ENCODE measurements around the gene IL18RAP. TPM values are rescaled to one million over a fixed set of nuclear protein-coding genes. Genes with fewer than 3 reads are reported as not detected.

The IL18RAP gene
- total and polyA plus RNA-seq, 9 donors = 0.10 to 0.77 (median 0.33) TPM

GRCh38 chr2:102401456-102401855 is 21.5 kb upstream of the IL18RAP start:
- no peak for DNase-seq
- H3K27ac ChIP-seq = no peak overlapping the region
- no peaks in the 10 kb centered on the region for H3K4me1 ChIP-seq (ENCODE audit: insufficient read depth)
- no peaks in the 10 kb centered on the region for H3K36me3 ChIP-seq
- no peak for TF ChIP-seq POLR2A (IDR thresholded peaks at IDR 0.05)
- TF ChIP-seq EP300 (IDR thresholded peaks at IDR 0.05) = no peak
- no peak for TF ChIP-seq CTCF (IDR thresholded peaks at IDR 0.05)
- no peak overlapping the region for H3K4me3 ChIP-seq
- H3K27me3 ChIP-seq = peaks cover 3% of the 10 kb centered on the region
- intact Hi-C loops (cut with DNase I) = no loop called here
- H3K9me3 ChIP-seq = no peaks in the 10 kb centered on the region

- no peak for DNase-seq
- TF ChIP-seq POLR2A (IDR thresholded peaks at IDR 0.05) (no peak), EP300 (IDR thresholded peaks at IDR 0.05) (no peak), CTCF (IDR thresholded peaks at IDR 0.05) (no peak)
- Histone ChIP-seq H3K27me3 (peaks cover 3% of the 10 kb centered on the region), H3K36me3 (no peaks in the 10 kb centered on the region), H3K27ac (no peak overlapping the region), H3K9me3 (no peaks in the 10 kb centered on the region), H3K4me1 (ENCODE audit: insufficient read depth) (no peaks in the 10 kb centered on the region), H3K4me3 (no peak overlapping the region)
- 77 to 86% (median 80%) methylated on average over 2 of the region's 2 CpGs for WGBS, 3 donors
- intact Hi-C loops (cut with DNase I) = no loop called here
These were observed 21.1 kb upstream of the IL18RAP start for GRCh38 chr2:102401865-102402264.

GRCh38 chr2:102410952-102411351 is 12.0 kb upstream of the IL18RAP start:
- intact Hi-C loops (cut with DNase I) = no loop called here
- Histone ChIP-seq H3K36me3 (no peaks in the 10 kb centered on the region), H3K27ac (no peak overlapping the region), H3K9me3 (no peaks in the 10 kb centered on the region), H3K4me3 (no peak overlapping the region), H3K4me1 (ENCODE audit: insufficient read depth) (no peaks in the 10 kb centered on the region), H3K27me3 (no peaks in the 10 kb centered on the region)
- WGBS, 3 donors = 83 to 87% (median 85%) methylated on average over 3 of the region's 3 CpGs
- TF ChIP-seq EP300 (IDR thresholded peaks at IDR 0.05) = no peak
- no peak for TF ChIP-seq POLR2A (IDR thresholded peaks at IDR 0.05)
- no peak for TF ChIP-seq CTCF (IDR thresholded peaks at IDR 0.05)
- DNase-seq = no peak

- Histone ChIP-seq H3K27me3 (no peaks in the 10 kb centered on the region), H3K4me1 (ENCODE audit: insufficient read depth) (no peaks in the 10 kb centered on the region), H3K4me3 (no peak overlapping the region), H3K9me3 (no peaks in the 10 kb centered on the region), H3K27ac (no peak overlapping the region), H3K36me3 (no peaks in the 10 kb centered on the region)
- DNase-seq = no peak
- no peak for TF ChIP-seq CTCF (IDR thresholded peaks at IDR 0.05)
- no peak for TF ChIP-seq POLR2A (IDR thresholded peaks at IDR 0.05)
- no peak for TF ChIP-seq EP300 (IDR thresholded peaks at IDR 0.05)
- WGBS, 3 donors = 76 to 80% (median 76%) methylated on average over 3 of the region's 3 CpGs
- intact Hi-C loops (cut with DNase I) = no loop called here
These were observed 10.8 kb upstream of the IL18RAP start for GRCh38 chr2:102412199-102412598.

GRCh38 chr2:102417946-102418345 is 5.0 kb upstream of the IL18RAP start:
- intact Hi-C loops (cut with DNase I) = no loop called here
- WGBS, 3 donors = 68 to 89% (median 85%) methylated on average over 1 of the region's 1 CpG
- H3K27ac ChIP-seq = no peak overlapping the region
- no peak for DNase-seq
- no peaks in the 10 kb centered on the region for H3K36me3 ChIP-seq
- no peak overlapping the region for H3K4me3 ChIP-seq
- H3K27me3 ChIP-seq = no peaks in the 10 kb centered on the region
- no peaks in the 10 kb centered on the region for H3K4me1 ChIP-seq (ENCODE audit: insufficient read depth)
- H3K9me3 ChIP-seq = no peaks in the 10 kb centered on the region
- TF ChIP-seq POLR2A (IDR thresholded peaks at IDR 0.05) (no peak), CTCF (IDR thresholded peaks at IDR 0.05) (no peak), EP300 (IDR thresholded peaks at IDR 0.05) (no peak)
